SKM-1 (cell line): Measurements from ENCODE around the gene MLN.

Source experiments
- DNase-seq: peaks from one replicate; lab custom pipeline; 2025; ENCODE audit not compliant: unreplicated experiment; lab: John Stamatoyannopoulos, UW

Gene MLN

DNA sequence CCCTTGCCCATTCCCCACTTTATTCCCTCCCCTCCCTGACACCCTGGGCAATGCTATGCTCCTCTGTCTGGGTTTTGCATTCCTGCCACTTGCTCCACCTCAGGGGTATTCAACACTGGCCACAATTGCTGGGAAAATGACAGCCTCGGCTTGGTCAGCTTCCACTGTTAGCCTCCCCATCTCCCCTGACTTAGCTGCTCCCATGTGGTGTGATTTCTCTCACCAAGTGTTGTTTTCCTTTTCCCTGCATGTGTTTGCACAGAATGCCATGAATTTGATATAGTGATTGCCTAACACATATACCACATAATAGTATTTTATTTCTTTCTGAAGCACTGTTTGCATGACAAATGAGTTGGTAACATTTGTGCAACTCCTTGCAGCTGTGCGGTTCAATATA is 13.4 kb downstream of the MLN start:
- DNase-seq = no peak

DNA sequence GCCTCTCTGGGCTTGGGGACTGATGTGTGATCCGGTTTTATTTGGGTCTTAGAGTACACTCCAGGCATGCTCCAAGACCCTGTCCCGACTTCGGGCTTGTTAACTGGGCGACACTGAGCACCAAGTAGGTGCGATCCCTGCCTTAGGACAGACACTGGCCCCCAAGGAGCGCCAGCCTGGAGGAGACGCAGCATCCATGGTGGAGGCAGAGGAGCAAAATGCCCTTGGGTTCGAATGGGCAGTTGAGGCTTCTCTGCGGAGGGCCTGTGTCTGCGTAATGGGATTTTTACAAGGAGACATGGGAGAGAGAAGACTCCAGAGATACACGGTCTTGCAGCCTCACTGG is 14.3 kb downstream of the MLN start:
- DNase-seq = no peak

- peak; percentile 65 for DNase-seq
Measured at GRCh38 chr6:33788694-33789549, 14.9 kb downstream of the MLN start, which contains the start of gene LEMD2. Gene LEMD2, minus strand, starts transcription at chr6:33789130. Its CDS starts 14 bp downstream, at chr6:33789116.

- peak; percentile 91 for DNase-seq
Measured at GRCh38 chr6:33787954-33788693, 15.7 kb downstream of the MLN start.

- no peak for DNase-seq
Measured at GRCh38 chr6:33787346-33787953, 16.4 kb downstream of the MLN start.

DNA sequence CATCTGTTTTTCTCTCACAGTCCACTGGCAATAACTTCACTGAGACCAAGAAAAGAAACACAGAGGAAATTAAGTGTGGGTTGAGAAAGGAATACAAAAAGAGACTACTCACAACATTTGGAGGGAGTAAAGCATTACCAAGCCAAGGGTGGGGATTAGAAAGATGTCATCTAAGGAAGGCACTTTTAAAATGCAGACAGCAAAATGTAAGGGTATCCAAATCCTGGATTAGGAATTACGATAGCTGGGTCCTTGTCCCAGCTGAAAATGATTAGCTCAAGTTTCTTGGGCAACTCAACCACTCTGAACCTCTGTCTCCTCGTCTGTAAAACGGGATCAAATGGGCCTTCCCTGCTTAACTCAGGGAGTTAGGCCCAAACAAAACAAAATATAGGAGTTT is 17.1 kb downstream of the MLN start:
- DNase-seq = no peak

- no peak for DNase-seq
Measured at GRCh38 chr6:33785778-33786177, 18.0 kb downstream of the MLN start.

- no peak for DNase-seq
Measured at GRCh38 chr6:33784787-33785186, 19.0 kb downstream of the MLN start.

- DNase-seq = no peak
Measured at GRCh38 chr6:33783781-33784520, 19.9 kb downstream of the MLN start.

DNA sequence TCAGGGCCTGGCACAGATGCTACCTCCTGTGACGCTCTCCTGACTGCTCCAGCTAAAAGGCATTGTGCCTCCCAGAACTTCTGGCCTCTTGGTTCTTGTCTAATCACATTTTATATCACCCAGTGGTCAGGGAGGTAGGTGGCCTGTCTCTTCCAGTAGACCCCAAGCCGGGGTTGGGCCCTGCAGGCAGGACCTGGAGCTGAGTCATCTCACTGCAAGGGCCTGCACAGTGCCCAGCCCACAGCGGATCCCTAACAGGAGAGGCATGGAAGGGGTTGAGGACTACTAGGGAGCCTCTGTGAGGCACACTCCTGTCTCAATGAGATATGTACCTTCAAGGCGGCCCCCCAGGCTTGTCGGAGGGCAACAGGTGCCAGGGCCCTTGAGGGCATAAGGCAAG is 21.2 kb downstream of the MLN start:
- DNase-seq = no peak

DNA sequence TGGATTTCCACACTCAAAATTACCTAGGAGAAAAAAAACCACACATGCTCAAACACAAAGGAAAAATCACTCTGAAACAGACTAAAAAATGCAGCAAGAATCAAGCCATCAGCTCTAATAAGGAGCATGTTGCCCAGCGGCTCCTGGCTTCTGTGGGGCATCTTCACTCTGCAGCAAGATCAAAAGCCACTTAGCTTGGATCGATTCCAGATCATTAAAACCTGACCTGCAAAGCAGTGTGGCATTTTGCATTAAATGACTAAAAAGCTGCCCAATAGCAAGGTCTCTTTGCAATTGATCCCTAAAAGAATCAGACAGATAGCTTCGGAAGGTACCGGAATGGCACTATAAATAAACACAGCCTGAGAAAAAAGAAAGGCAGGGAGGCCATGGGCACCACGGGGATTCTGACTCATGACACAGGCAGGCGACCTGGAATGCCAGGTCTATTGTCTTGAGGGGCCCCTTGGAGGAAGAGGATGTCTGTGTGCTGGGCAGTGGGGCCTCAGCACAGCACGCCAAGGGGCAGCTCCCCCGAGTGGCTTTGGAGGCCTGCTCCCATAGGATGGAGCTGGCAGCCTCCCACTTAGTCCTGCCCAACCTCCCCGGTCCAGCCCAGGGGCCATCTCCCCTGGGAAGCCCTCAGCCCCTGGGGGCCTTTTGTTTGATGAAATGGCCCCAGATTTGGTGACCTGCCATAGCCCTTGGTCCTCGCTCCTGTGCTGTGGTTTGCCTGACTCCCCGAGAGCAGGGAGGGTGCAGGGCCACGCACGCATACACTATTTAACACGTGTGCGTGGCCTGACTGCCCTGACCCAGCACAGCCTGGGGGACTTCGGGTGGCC is 22.4 kb downstream of the MLN start:
- no peak for DNase-seq

- no peak for DNase-seq
Measured at GRCh38 chr6:33779895-33780294, 23.9 kb downstream of the MLN start.

- no peak for DNase-seq
Measured at GRCh38 chr6:33779290-33779689, 24.5 kb downstream of the MLN start.

DNA sequence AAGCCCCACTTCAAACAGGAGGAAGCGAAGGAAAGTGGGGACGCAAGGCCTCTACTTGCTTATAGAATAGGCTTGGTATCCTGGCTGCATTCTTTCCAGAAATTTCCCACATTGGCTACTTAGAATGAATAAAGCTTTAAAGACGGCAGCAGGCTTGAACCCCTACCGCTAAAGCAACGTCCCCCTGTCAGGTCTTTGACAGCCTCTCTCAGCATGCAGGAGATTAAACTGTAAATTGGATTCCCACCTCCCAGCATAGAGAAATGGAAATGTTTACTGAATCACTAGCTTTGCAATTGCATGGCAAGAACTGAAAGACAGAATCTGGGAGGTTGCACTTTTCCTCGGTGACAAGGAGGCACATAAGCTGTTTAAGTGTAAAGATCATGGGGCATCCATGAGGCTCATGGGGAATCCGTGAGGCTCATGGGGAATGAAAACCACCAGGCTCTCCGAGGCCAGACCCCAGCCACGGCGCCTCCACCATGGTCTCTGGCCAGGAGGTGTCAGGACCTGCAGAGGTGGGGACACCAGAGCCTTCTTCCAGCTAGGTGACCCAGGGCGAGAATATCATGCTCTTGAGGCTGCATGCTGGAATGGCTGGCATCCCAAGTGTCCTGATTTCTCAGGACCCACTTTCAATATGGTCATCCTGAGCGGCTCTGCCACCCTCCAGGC is 25.2 kb downstream of the MLN start:
- no peak for DNase-seq

DNA sequence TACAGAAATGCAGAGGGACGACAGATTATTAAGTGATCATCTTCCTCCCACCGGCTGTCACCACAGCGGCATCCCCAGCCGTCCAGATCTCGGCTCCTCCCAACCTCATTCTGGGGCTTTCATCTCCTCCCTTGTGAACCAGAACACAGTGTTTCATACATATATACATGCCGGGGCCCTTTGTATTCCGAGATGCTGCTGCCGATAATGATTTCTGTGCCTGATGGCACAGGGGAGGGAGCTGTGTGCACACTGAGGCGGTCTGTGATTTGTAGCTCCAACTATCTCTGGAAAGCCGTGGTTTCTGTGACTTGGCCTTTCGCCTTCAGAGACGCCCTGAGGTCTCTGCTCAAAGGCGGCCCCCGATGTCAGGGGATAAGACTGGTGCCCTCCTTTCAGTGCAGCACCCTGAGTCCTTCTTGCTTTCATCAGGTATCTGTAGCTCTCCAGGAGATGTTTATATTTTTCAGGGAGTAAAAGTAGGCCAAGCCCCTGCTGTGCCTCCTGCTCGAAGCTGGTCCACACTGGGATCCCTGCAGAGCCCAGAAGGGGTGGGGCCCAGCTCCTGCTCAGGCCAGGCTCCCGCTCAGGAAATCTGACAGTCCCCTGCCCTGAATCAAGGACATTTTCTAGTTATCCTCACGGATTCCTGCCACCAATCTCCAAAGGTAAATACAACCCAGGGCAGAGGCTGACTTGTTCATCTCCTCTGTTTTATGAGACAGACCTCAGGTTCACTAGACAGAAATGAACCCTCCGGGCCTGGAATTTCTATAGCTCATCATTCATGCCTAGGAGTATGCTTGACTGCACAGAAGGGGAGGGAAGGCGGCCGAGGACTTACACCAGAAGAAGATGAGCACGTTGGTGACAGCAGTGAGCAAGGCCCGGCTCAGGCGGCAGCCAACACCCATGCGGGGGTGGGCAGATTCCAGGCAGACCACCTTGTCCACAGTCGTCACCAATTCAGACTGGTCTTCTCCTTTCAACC is 26.1 kb downstream of the MLN start:
- no peak for DNase-seq

- no peak for DNase-seq
Measured at GRCh38 chr6:33776764-33777163, 27.0 kb downstream of the MLN start.

DNA sequence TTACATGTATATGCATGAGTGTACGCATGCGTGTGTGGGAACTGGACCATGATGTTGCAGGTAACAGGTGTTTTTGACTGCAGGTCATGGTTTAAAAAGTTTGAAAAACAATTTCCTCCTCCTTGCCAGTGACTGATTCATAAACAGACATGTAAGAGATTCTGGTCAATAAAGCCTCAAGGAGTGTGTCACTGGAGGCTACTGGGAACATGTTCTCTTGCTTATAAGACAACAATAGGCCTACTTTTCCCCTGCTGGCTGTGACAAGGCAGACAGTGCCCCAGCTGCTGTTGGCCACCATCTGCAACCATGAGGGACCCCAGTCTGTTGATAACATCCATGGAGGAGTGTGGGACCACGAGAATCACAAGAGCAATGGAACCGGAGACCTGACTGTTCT is 27.6 kb downstream of the MLN start:
- no peak for DNase-seq

DNA sequence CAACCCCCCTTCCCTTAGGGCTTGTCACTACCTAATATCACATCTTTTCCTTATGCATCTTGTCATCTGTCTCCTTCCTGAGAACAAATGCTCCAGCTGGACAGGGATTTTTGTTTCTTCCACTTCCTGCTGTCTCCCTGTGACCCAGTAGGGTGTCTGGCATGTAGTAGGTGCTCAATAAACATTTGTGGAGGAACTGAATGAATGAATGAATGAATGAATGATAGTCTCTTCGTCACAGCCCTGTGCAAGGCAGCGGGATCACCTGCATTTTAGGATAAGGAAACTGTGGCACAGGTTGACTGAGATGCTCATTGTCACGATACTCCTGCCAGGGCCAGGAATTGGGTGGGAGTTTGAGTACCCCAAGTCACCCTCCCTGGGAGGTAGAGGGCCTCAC is 29.0 kb downstream of the MLN start:
- DNase-seq = no peak
